Neural cell (in vitro differentiated cells): ENCODE data around the gene THOP1. TPM values are rescaled to one million over a fixed set of nuclear protein-coding genes. Genes with fewer than 3 reads are reported as not detected.

Experiments used
- H2AFZ ChIP-seq: fragments of 200-600, 300-800 bp; sonication (generic), shearing (Covaris generic); 2 replicates; pipeline ENCODE4 v1.6.0; 2014; ENCODE audit warnings: low read depth, mild to moderate bottlenecking, antibody characterized with exemption, low read length, moderate library complexity
- H3F3A ChIP-seq: fragments of 200-600 bp; shearing (Covaris generic); 2 replicates; pipeline ENCODE4 v1.6.1; 2016; ENCODE audit warnings: mild to moderate bottlenecking, moderate library complexity, mixed read lengths, antibody characterized with exemption, low read length; ENCODE audit not compliant: insufficient read depth, poor library complexity, severe bottlenecking
- H3K27ac ChIP-seq: fragments of 200-600, 300-800 bp; sonication (generic), shearing (Covaris generic); 2 replicates; pipeline ENCODE4 v1.5.1; 2014; ENCODE audit warnings: mild to moderate bottlenecking, low read length, moderate library complexity
- H3K27me3 ChIP-seq: fragments of 300-800, 200-600 bp; sonication (generic), shearing (Covaris generic); 2 replicates; pipeline ENCODE4 v1.6.0; 2014; ENCODE audit warnings: mild to moderate bottlenecking, low read depth, low read length, moderate library complexity; ENCODE audit not compliant: insufficient read depth
- H3K36me3 ChIP-seq: fragments of 300-800, 200-600 bp; sonication (generic), shearing (Covaris generic); 2 replicates; pipeline ENCODE4 v1.5.1; 2014; ENCODE audit warnings: mild to moderate bottlenecking, antibody characterized with exemption, low read length, moderate library complexity; ENCODE audit not compliant: insufficient read depth
- H3K4me2 ChIP-seq: fragments of 300-800, 200-600 bp; sonication (generic), shearing (Covaris generic); 2 replicates; pipeline ENCODE4 v1.6.0; 2014; ENCODE audit warnings: mild to moderate bottlenecking, low read length
- H3K4me3 ChIP-seq: fragments of 300-800, 200-600 bp; sonication (generic), shearing (Covaris generic); 2 replicates; pipeline ENCODE4 v1.5.1; 2014; ENCODE audit warnings: mild to moderate bottlenecking, low read length, moderate library complexity
- H3K79me2 ChIP-seq: fragments of 200-600 bp; shearing (Covaris generic); replicated peaks from 2 replicates; pipeline ENCODE4 v1.6.0; 2014; ENCODE audit warnings: mild to moderate bottlenecking, low read length, moderate library complexity; ENCODE audit not compliant: insufficient read depth
- H3K9ac ChIP-seq: fragments of 300-800, 200-600 bp; sonication (generic), shearing (Covaris generic); 2 replicates; pipeline ENCODE4 v1.6.1; 2016; ENCODE audit warnings: mild to moderate bottlenecking, low read length, mixed read lengths
- H3K9me2 ChIP-seq: fragments of 200-600 bp; shearing (Covaris generic); 2 replicates; pipeline ENCODE4 v1.6.1; 2016; ENCODE audit warnings: mild to moderate bottlenecking, low read length, mixed read lengths; ENCODE audit not compliant: insufficient read depth
- H3K9me3 ChIP-seq: fragments of 200-600, 300-800 bp; sonication (generic), shearing (Covaris generic); 2 replicates; pipeline ENCODE4 v1.6.1; 2016; ENCODE audit warnings: mild to moderate bottlenecking, mixed run types, low read length, moderate library complexity, mixed read lengths
- H4K20me1 ChIP-seq: fragments of 200-600 bp; shearing (Covaris generic); 2 replicates; pipeline ENCODE4 v1.6.1; 2016; ENCODE audit warnings: mild to moderate bottlenecking, mixed run types; ENCODE audit not compliant: insufficient read depth
- EP300 ChIP-seq: fragments of 450-650 bp; conservative IDR thresholded peaks from 2 replicates; pipeline ENCODE4 v1.6.1; 2014; ENCODE audit warnings: antibody characterized with exemption, mild to moderate bottlenecking, moderate library complexity; ENCODE audit not compliant: poor library complexity, severe bottlenecking
- EZH2 ChIP-seq: fragments of 200-600, 300-800 bp; shearing (Covaris generic), sonication (generic); IDR thresholded peaks from 2 replicates; pipeline ENCODE4 v1.6.1; 2014; ENCODE audit warnings: antibody characterized with exemption, low read length, borderline replicate concordance, mild to moderate bottlenecking; ENCODE audit not compliant: insufficient read depth, poor library complexity, severe bottlenecking
- MXI1 ChIP-seq: fragments of 450-650 bp; conservative IDR thresholded peaks from 2 replicates; pipeline ENCODE4 v1.6.1; 2014; ENCODE audit warnings: antibody characterized with exemption, mild to moderate bottlenecking; ENCODE audit not compliant: poor library complexity, severe bottlenecking
- POLR2AphosphoS5 ChIP-seq: IDR thresholded peaks from 2 replicates; pipeline ENCODE4 v1.6.1; 2012
- RAD21 ChIP-seq: fragments of 450-650 bp; conservative IDR thresholded peaks from 2 replicates; pipeline ENCODE4 v1.6.1; 2014; ENCODE audit warnings: antibody characterized with exemption, mild to moderate bottlenecking, moderate library complexity
- SMC3 ChIP-seq: fragments of 450-650 bp; conservative IDR thresholded peaks from 2 replicates; pipeline ENCODE4 v1.6.1; 2014; ENCODE audit warnings: antibody characterized with exemption, mild to moderate bottlenecking, moderate library complexity; ENCODE audit not compliant: poor library complexity
- TAF1 ChIP-seq: IDR thresholded peaks from 2 replicates; pipeline ENCODE4 v1.6.1; 2012; ENCODE audit warnings: low read depth
- polyA plus RNA-seq: library from polyadenylated mRNA; depleted of rRNA; stranded (reverse); fragments of >200 nt; gene quantifications from 2 replicates; pipeline ENCODE4 v1.2.3, GENCODE V29; 2014
- TF ChIP-seq, protein P1 (sequence below): fragments of 450-650 bp; IDR thresholded peaks from 2 replicates; pipeline ENCODE4 v1.5.1; 2014; ENCODE audit warnings: antibody characterized with exemption, mild to moderate bottlenecking, moderate library complexity; ENCODE audit not compliant: poor library complexity, severe bottlenecking
- TF ChIP-seq, protein P2 (sequence below): IDR thresholded peaks from 2 replicates; pipeline ENCODE4 v1.6.1; 2012; ENCODE audit warnings: borderline replicate concordance

The THOP1 gene
- polyA plus RNA-seq, 1 donor from 2014 or later, result 113 TPM

DNA sequence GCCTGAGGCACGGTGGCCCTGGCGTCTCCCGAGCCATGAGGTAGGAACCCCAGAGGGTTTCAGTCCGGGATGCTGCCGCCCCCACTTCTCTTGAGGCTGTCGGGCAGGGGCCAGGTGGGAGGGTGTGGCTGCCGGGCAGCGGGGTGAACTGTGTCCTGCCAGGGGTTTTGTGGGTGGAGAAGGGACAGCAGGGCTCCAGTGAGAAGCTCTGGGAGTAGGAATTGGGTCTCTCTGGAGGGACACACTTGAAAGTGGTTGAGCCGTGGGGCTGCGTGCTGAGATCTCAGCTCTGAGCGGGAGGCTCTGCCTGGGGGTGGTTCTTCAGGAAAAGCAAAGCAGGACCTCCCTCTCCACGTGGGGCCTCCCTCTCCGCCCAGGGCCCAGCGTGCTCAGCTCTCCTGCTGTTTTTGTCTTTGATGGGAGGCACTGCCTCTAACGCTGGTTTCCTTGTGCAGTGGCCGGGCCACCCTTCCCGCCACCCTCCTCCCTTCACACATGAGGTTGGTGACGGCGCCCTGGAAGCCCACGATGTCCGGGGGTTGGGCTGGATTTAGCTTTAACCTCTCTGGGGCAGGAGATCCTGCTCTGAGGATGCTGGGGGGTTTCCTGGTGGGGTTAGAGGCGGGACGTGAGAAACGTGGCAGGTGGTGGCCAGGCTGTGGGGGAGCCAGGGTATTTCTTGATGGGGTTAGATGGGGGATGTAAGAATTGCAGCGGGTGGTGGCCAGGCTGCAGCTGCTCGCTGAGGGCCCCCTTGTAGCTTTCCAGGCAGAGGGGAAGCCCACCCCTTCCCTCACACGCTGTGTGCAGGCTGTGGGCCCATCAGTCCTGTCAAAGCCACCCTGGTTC, 19.1 kb downstream of the THOP1 start:
- Histone ChIP-seq H4K20me1 (no peaks in the 10 kb centered on the region), H3K79me2 (no peaks in the 10 kb centered on the region), H3K9me2 (no peaks in the 10 kb centered on the region), H3K4me3 (no peak overlapping the region), H2AFZ (no peak overlapping the region), H3F3A (no peaks in the 10 kb centered on the region), H3K9me3 (no peaks in the 10 kb centered on the region), H3K27me3 (no peaks in the 10 kb centered on the region), H3K4me2 (no peak overlapping the region), H3K9ac (no peak overlapping the region), H3K27ac (no peak overlapping the region), H3K36me3 (no peaks in the 10 kb centered on the region)
- TF ChIP-seq POLR2AphosphoS5 (no peak), EZH2 (no peak), RAD21 (no peak), TAF1 (no peak), MXI1 (no peak), EP300 (no peak)
- TF ChIP-seq, protein P1, sequence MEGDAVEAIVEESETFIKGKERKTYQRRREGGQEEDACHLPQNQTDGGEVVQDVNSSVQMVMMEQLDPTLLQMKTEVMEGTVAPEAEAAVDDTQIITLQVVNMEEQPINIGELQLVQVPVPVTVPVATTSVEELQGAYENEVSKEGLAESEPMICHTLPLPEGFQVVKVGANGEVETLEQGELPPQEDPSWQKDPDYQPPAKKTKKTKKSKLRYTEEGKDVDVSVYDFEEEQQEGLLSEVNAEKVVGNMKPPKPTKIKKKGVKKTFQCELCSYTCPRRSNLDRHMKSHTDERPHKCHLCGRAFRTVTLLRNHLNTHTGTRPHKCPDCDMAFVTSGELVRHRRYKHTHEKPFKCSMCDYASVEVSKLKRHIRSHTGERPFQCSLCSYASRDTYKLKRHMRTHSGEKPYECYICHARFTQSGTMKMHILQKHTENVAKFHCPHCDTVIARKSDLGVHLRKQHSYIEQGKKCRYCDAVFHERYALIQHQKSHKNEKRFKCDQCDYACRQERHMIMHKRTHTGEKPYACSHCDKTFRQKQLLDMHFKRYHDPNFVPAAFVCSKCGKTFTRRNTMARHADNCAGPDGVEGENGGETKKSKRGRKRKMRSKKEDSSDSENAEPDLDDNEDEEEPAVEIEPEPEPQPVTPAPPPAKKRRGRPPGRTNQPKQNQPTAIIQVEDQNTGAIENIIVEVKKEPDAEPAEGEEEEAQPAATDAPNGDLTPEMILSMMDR, result no peak

DNA sequence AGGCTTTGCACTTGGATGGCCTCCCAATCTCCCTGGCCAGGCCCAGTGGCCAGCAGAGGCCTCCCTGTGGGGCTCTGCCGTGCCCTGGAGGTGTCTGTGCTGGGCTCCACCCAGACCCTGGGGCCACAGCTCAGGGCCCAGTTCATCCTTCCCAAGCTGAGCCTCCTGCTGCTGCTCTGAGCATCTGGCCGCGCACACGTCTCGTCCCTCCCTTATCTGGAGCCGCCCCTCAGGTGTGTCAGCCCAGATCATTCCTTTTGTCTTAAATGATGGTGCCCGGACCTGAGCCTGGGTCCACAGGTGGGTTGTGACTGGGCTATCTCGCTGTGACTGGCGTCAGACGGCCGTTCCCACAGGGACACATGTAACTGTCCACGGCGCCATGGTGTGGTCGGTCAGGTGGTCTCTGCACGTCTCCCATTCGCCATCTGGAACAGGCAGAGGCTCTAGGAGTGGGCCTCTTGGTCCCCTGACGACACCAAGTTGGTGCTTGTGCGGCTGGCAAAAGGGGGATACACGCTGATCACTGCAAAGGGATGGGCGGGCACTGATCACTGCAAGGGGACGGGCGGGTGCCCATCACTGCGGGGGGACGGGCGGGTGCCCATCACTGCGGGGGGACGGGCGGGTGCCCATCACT, 20.1 kb downstream of the THOP1 start:
- H2AFZ ChIP-seq, result no peak overlapping the region
- H3K4me2 ChIP-seq, result no peak overlapping the region
- H3K27me3 ChIP-seq, result no peaks in the 10 kb centered on the region
- H4K20me1 ChIP-seq, result no peaks in the 10 kb centered on the region
- H3K36me3 ChIP-seq, result no peaks in the 10 kb centered on the region
- no peaks in the 10 kb centered on the region for H3K9me2 ChIP-seq
- no peak overlapping the region for H3K4me3 ChIP-seq
- H3F3A ChIP-seq, result no peaks in the 10 kb centered on the region
- H3K9ac ChIP-seq, result no peak overlapping the region
- H3K79me2 ChIP-seq, result no peaks in the 10 kb centered on the region
- no peak for TF ChIP-seq SMC3
- TF ChIP-seq, protein P2, sequence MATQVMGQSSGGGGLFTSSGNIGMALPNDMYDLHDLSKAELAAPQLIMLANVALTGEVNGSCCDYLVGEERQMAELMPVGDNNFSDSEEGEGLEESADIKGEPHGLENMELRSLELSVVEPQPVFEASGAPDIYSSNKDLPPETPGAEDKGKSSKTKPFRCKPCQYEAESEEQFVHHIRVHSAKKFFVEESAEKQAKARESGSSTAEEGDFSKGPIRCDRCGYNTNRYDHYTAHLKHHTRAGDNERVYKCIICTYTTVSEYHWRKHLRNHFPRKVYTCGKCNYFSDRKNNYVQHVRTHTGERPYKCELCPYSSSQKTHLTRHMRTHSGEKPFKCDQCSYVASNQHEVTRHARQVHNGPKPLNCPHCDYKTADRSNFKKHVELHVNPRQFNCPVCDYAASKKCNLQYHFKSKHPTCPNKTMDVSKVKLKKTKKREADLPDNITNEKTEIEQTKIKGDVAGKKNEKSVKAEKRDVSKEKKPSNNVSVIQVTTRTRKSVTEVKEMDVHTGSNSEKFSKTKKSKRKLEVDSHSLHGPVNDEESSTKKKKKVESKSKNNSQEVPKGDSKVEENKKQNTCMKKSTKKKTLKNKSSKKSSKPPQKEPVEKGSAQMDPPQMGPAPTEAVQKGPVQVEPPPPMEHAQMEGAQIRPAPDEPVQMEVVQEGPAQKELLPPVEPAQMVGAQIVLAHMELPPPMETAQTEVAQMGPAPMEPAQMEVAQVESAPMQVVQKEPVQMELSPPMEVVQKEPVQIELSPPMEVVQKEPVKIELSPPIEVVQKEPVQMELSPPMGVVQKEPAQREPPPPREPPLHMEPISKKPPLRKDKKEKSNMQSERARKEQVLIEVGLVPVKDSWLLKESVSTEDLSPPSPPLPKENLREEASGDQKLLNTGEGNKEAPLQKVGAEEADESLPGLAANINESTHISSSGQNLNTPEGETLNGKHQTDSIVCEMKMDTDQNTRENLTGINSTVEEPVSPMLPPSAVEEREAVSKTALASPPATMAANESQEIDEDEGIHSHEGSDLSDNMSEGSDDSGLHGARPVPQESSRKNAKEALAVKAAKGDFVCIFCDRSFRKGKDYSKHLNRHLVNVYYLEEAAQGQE, result no peak
- TF ChIP-seq RAD21, result no peak
- no peak for TF ChIP-seq POLR2AphosphoS5
- no peaks in the 10 kb centered on the region for H3K9me3 ChIP-seq
- no peak overlapping the region for H3K27ac ChIP-seq
